HepG2 (cell line): Measurements from ENCODE around the gene DOCK1.

ENCODE experiments used
- CEBPB ChIP-seq: IDR thresholded peaks from 2 replicates; pipeline ENCODE4 v1.6.1; 2011; ENCODE audit warnings: low read depth, low read length, improper control_type of control experiment, borderline replicate concordance
- CTCF ChIP-seq: sonication (generic); formaldehyde crosslinking; IDR thresholded peaks from 2 replicates; pipeline ENCODE4 v1.5.0; 2020; ENCODE audit warnings: mild to moderate bottlenecking, missing genetic modification reagents, moderate library complexity
- MZF1 ChIP-seq: sonication (generic); formaldehyde crosslinking; IDR thresholded peaks from 2 replicates; pipeline ENCODE4 v1.8.1; 2023; ENCODE audit warnings: mild to moderate bottlenecking, missing genetic modification reagents, borderline replicate concordance
- POLR2A ChIP-seq, 2 experiments: IDR thresholded peaks; 2 replicates each; pipeline ENCODE4 v1.6.1; 2011; ENCODE audit warnings: low read depth in 2 of 2, low read length in 2 of 2, mild to moderate bottlenecking in 1 of 2, moderate library complexity in 1 of 2; ENCODE audit not compliant: insufficient read depth in 1 of 2
- SIN3A ChIP-seq: IDR thresholded peaks from 2 replicates; pipeline ENCODE4 v1.6.1; 2011; ENCODE audit warnings: low read depth, mild to moderate bottlenecking, control low read depth, low read length, borderline replicate concordance

GRCh38 chr10:127414024-127414423, 508.8 kb downstream of the DOCK1 start:
- TF ChIP-seq POLR2A (IDR thresholded peaks at IDR 0.05; ENCODE audit: insufficient read depth in 1 of 2, low read depth in 2 of 2, low read length in 2 of 2) (no peak), MZF1 (CRISPR knock-in tag) (no peak), SIN3A (no peak), CTCF (CRISPR knock-in tag) (no peak), CEBPB (no peak)
